Mammary epithelial cell (primary cell): Measurements from ENCODE around the gene FCN1.

Experiments used
- EZH2 ChIP-seq: IDR thresholded peaks from 2 replicates; pipeline ENCODE4 v1.6.1; 2012; ENCODE audit warnings: low read length, inconsistent platforms, borderline replicate concordance
- TF ChIP-seq, protein P1 (sequence below), 2 donors: IDR thresholded peaks in 1 of 2; conservative IDR thresholded peaks in 1 of 2; 2 replicates each; pipeline ENCODE4 v1.5.1; 2011 to 2012; ENCODE audit warnings: inconsistent platforms in 2 of 2, low read length in 2 of 2, mild to moderate bottlenecking in 2 of 2, control low read depth in 1 of 2, low read depth in 1 of 2; ENCODE audit not compliant: insufficient read depth in 1 of 2; ENCODE audit errors: extremely low read depth in 1 of 2

DNA sequence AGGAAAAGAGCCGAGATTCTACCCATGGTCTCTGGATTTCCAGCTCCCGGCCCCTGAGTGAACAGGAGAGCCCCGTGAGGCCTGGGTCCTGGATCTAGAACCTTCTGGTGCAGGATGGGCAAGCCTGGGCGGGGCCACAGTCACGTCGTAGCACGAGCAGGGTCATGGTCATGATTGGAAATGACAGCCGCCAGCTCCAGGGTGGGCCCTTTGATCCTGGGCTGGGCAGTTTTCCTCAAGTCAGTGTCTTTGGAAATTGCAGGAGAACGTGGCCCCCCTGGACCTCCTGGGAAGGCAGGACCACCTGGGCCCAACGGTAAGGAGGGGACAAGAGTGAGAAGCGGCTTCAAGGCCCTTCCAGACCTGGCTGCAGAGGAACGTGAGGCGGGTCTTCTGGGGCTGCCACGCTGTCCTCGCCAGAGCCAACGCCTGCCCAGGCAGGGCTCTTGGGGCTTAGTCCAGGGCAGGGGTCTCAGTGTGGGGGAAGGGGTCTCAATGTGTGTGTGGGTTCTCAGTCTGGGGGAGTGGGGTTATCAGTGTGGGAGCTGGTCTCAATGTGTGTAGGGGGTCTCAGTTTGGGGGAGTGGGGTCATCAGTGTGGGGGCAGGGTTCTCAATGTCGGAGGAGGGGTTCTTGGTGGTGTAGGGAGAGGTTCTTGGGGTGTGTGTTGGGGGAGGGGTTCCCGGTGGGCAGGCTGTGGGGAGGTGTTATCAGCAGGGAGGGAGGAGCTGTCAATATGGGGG, 34.5 kb downstream of the FCN1 start:
- TF ChIP-seq, protein P1, sequence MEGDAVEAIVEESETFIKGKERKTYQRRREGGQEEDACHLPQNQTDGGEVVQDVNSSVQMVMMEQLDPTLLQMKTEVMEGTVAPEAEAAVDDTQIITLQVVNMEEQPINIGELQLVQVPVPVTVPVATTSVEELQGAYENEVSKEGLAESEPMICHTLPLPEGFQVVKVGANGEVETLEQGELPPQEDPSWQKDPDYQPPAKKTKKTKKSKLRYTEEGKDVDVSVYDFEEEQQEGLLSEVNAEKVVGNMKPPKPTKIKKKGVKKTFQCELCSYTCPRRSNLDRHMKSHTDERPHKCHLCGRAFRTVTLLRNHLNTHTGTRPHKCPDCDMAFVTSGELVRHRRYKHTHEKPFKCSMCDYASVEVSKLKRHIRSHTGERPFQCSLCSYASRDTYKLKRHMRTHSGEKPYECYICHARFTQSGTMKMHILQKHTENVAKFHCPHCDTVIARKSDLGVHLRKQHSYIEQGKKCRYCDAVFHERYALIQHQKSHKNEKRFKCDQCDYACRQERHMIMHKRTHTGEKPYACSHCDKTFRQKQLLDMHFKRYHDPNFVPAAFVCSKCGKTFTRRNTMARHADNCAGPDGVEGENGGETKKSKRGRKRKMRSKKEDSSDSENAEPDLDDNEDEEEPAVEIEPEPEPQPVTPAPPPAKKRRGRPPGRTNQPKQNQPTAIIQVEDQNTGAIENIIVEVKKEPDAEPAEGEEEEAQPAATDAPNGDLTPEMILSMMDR (conservative IDR thresholded peaks at IDR 0.05 in 1 of 2, IDR thresholded peaks at IDR 0.05 in 1 of 2; ENCODE audit: extremely low read depth in 1 of 2, insufficient read depth in 1 of 2, low read depth in 1 of 2, low read length in 2 of 2), result no peak
- no peak for TF ChIP-seq EZH2
